B cell (primary cell): ENCODE measurements around the gene HPDL.

Experiments
- CTCF ChIP-seq: fragments of 200-600 bp; IDR thresholded peaks from one replicate; pipeline ENCODE4 v1.8.0; 2022; ENCODE audit warnings: antibody characterized with exemption, mild to moderate bottlenecking
- EZH2 ChIP-seq: IDR thresholded peaks from 2 replicates; pipeline ENCODE4 v1.6.1; 2012; ENCODE audit warnings: borderline replicate concordance, low read depth, mild to moderate bottlenecking, moderate library complexity, low read length; ENCODE audit not compliant: insufficient read depth, poor library complexity, severe bottlenecking

- TF ChIP-seq CTCF (no peak), EZH2 (no peak)
These were observed 1.2 kb downstream of the HPDL start for GRCh38 chr1:45327644-45328515.
